AG09309 (cell line): ENCODE results near the gene CDH26.
"Not testable (repeated sequence)": the region's sequence is repeated elsewhere in the genome, so short reads cannot be mapped to it uniquely, and the experiment has no call there.

Experiments
- DNase-seq: peaks from one replicate; pipeline ENCODE4 v3.0.0-alpha.2; 2010; ENCODE audit warnings: low read depth
- H3K4me3 ChIP-seq: 2 replicates; pipeline ENCODE4 v1.5.1; 2011; ENCODE audit warnings: mild to moderate bottlenecking, low read depth, low read length, moderate library complexity; ENCODE audit not compliant: control insufficient read depth
- TF ChIP-seq, protein P1 (sequence below): IDR thresholded peaks from 2 replicates; pipeline ENCODE4 v1.5.1; 2011; ENCODE audit warnings: mild to moderate bottlenecking, low read depth, low read length, inconsistent platforms; ENCODE audit not compliant: insufficient read depth, control insufficient read depth; ENCODE audit errors: missing control alignments

CDH26 gene

DNA sequence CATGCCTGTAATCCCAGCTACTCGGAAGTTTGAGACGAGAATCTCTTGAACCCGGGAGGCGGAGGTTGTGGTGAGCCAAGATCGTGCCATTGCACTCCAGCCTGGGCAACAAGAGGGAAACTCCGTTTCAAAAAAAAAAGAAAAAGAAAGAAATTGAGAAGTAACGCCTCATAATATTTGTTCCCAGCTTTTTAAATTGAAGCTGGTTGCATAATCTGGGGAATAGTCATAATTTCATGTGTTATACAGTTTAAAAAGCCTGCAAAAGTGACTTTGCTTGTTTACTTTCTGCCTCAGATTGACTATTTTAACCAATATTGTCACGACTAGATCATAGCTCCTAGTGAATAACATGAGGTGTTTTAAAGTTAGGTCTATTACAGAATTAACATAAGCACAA lies 10.8 kb upstream of the CDH26 start:
- H3K4me3 ChIP-seq: no peak overlapping the region
- no peak for DNase-seq
- TF ChIP-seq, protein P1, sequence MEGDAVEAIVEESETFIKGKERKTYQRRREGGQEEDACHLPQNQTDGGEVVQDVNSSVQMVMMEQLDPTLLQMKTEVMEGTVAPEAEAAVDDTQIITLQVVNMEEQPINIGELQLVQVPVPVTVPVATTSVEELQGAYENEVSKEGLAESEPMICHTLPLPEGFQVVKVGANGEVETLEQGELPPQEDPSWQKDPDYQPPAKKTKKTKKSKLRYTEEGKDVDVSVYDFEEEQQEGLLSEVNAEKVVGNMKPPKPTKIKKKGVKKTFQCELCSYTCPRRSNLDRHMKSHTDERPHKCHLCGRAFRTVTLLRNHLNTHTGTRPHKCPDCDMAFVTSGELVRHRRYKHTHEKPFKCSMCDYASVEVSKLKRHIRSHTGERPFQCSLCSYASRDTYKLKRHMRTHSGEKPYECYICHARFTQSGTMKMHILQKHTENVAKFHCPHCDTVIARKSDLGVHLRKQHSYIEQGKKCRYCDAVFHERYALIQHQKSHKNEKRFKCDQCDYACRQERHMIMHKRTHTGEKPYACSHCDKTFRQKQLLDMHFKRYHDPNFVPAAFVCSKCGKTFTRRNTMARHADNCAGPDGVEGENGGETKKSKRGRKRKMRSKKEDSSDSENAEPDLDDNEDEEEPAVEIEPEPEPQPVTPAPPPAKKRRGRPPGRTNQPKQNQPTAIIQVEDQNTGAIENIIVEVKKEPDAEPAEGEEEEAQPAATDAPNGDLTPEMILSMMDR: no peak

DNA sequence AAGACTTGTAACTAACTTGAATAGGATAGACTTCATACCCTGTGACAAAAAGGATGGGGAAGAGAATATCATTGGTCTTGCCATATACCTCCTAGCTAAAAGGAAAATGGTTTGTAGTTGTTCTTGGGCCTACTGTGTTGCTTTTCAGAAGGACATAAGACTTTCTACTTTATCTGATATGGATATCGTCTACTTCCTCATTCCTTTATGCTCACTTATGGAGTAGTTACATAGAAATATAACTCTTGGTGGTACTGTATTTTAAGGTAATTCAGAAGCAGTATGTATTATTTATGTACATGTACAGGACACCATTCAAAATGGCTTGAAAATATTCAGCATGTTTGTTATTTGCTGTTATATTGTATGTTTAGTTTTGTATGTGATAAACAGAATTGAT lies 10.0 kb upstream of the CDH26 start:
- H3K4me3 ChIP-seq: no peak overlapping the region
- no peak for DNase-seq
- TF ChIP-seq, protein P1: no peak

DNA sequence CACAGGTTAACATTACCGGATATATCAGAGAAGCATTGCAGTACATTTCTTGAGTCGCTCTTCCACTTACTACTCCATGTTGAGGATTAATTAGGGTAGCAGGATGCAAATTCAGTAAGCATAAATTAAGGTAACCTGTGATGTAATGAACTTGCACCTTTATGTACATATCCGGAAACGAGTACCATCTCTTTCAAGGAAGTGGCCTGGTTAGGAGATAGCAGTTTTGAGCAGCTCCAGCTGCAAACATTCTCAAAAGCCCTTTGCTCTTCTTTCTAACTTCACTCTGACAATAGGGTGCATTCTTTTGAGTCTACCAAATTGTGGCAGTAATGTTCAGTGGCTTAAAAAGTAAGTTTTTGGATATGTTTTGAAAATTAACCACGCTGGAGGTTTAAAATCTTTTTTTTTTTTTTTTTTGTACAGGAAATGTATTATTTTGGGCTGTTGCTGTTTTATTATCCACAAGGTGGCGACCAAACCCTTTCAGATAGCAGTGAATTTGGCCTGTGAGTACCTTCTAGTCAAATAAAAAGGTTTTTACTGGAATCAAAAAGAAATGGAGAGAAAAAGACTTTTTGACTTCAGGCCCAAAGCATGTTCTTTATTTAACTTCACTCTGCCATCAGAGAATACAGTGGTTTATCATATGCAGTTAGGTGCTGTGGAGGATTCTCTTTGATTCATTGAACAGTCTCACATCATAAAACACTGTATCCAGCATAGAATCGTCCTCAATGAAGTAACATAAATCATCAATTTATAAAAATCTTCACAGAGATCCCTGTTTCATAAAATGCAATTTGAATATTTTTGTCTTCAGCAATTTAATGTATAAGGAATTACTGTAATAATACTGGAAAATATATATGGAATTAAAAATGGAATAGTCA lies 9.1 kb upstream of the CDH26 start:
- no peak overlapping the region for H3K4me3 ChIP-seq
- DNase-seq: peak; percentile 31

DNA sequence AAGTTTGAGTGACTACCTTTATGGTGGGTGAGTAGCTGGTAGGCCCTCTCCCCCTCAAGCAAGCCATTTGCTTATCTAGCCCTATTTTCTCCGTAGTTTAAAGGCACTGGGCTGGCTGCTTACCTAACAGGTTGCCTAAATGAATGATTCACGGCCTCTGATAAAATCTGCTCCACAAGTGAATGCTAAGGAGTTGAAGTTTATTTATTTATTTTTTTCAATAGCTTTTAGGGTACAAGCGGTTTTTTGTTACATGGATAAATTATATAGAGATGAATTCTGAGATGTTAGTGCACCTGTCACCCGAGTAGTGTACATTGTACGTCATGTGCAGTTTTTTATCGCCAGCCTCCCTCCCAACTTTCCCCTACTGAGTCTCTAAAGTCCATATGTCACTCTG lies 8.3 kb upstream of the CDH26 start:
- no peak overlapping the region for H3K4me3 ChIP-seq
- TF ChIP-seq, protein P1: no peak
- no peak for DNase-seq

More for the DNA sequence above, 9.1 kb upstream of the CDH26 start:
- TF ChIP-seq, protein P1: peak; percentile 61

DNA sequence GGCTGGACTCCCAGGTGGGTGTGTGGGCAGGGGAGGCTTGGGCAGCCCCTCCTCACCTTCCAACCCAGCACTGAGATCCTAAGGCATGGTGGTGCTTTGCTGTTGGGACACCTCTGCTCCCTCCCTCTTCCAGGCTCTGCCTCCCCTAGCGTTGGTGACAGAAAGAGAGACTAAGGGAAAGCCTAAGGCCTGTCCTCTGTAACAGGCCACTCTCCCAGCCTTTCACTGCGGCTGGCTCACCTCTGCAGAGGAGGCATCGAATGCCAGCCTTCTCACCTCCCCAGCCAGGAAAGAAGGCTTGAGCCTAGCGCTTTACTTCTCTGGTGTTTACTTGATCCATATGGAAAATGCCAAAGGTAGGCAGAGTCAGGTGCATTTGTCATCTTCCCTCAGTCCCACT lies 3.5 kb upstream of the CDH26 start:
- TF ChIP-seq, protein P1: no peak
- DNase-seq: no peak
- H3K4me3 ChIP-seq: no peak overlapping the region

DNA sequence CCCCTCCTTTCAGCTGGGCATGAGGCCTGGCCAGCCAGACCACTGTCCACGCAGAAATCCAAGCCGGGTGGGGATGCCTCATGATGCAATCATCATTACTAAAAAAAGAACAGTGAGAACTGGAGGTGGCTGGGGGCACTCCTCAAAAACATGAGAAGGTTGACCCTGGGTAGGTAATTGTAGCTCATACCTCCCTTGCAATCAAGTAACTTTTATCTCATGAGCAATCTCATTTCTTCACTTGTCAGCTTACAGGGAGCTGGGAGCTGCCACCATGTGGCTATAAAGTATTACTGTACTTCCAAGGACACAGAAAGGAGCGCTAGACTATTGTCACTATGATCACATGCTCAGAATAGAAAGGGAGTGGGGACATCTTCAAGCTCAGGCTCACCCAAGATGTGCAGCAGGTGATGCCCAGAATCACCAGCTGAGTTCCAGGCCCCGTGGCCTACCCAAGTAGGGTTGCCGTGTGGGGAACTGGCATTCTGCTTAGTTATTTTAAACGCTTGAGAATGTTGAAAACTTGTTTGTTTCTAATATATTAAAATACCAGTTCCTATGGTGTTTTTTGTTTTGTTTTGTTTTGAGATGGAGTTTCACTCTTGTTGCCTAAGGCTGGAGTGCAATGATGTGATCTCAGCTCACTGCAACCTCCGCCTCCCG lies 3.0 kb upstream of the CDH26 start:
- no peak for DNase-seq
- H3K4me3 ChIP-seq: no peak overlapping the region
- TF ChIP-seq, protein P1: peak; percentile 38

DNA sequence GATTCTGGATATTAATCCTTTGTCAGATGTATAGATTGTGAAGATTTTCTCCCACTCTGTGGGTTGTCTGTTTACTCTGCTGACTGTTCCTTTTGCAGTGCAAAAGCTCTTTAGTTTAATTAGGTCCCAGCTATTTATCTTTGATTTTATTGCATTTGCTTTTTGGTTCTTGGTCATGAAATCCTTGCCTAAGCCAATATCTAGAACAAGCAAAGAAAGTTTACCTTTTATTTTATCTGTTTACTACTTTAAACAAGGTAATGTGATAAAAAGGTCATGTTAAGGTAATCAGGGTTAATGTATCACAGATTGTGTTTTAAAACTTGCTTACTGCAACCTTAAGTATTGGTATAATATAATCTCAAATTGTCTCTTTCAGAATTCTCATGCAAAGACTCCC lies 655 bp upstream of the CDH26 start:
- H3K4me3 ChIP-seq, DNase-seq: not testable (repeated sequence)
